ENCODE results near the gene GARIN1A.
"Not testable (repeated sequence)": the region's sequence is repeated elsewhere in the genome, so short reads cannot be mapped to it uniquely, and the experiment has no call there.

DNA sequence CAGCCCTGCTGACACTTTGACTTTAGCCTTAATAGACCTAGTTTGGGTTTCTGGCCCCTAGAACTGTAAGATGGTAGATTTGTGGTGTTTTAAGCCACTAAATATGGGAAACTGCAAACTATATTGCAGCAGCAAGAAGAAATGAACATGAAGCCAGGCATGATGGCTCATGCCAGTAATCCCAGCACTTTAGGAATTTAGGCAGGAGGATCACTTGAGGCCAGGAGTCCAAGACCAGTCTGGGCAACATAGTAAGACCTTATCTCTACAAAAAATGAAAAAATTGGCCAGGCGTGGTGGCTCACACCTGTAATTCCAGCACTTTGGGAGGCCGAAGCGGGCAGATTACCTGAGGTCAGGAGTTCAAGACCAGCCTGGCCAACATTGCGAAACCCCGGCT lies 26.9 kb upstream of the GARIN1A start:
- TF ChIP-seq CTCF (IDR thresholded peaks at IDR 0.05; ENCODE audit: poor library complexity); EZH2 (IDR thresholded peaks at IDR 0.05; ENCODE audit: borderline replicate concordance); EZH2phosphoT487 (IDR thresholded peaks at IDR 0.05; ENCODE audit: low read depth, severe bottlenecking, unreplicated experiment): not testable (repeated sequence)
